NCI-H1417 (cell line): ENCODE results near the gene RNPEPL1.

Source experiments
- DNase-seq, 3 experiments: peaks; one replicate each; lab custom pipeline; 2025; lab: John Stamatoyannopoulos, UW

The RNPEPL1 gene

GRCh38 chr2:240591784-240592183 lies 23.5 kb downstream of the RNPEPL1 start:
- DNase-seq = no peak

- DNase-seq = no peak
Measured at GRCh38 chr2:240593026-240593702, 24.9 kb downstream of the RNPEPL1 start.

- no peak for DNase-seq
Measured at GRCh38 chr2:240593703-240594451, 25.6 kb downstream of the RNPEPL1 start.

GRCh38 chr2:240594511-240595380 lies 26.5 kb downstream of the RNPEPL1 start:
- no peak for DNase-seq

- DNase-seq = peak in 1 of 3 experiments; percentile 3
Measured at GRCh38 chr2:240595381-240596079, 27.2 kb downstream of the RNPEPL1 start.

GRCh38 chr2:240596080-240596460 lies 27.8 kb downstream of the RNPEPL1 start:
- no peak for DNase-seq

- DNase-seq = no peak
Measured at GRCh38 chr2:240596491-240596931, 28.2 kb downstream of the RNPEPL1 start.

GRCh38 chr2:240597054-240597418 lies 28.8 kb downstream of the RNPEPL1 start:
- no peak for DNase-seq

- no peak for DNase-seq
Measured at GRCh38 chr2:240597419-240598181, 29.3 kb downstream of the RNPEPL1 start.

- DNase-seq = no peak
Measured at GRCh38 chr2:240598311-240598911, 30.1 kb downstream of the RNPEPL1 start.

- no peak for DNase-seq
Measured at GRCh38 chr2:240599141-240599583, 30.9 kb downstream of the RNPEPL1 start.

GRCh38 chr2:240600451-240600961 lies 32.2 kb downstream of the RNPEPL1 start:
- no peak for DNase-seq

- no peak for DNase-seq
Measured at GRCh38 chr2:240601061-240601830, 33.0 kb downstream of the RNPEPL1 start.

GRCh38 chr2:240601831-240602160 lies 33.5 kb downstream of the RNPEPL1 start:
- no peak for DNase-seq

- DNase-seq = no peak
Measured at GRCh38 chr2:240602266-240603050, 34.2 kb downstream of the RNPEPL1 start.

GRCh38 chr2:240603081-240603835 lies 35.0 kb downstream of the RNPEPL1 start:
- DNase-seq = no peak

GRCh38 chr2:240603846-240604245 lies 35.6 kb downstream of the RNPEPL1 start:
- no peak for DNase-seq

GRCh38 chr2:240604291-240604938 lies 36.1 kb downstream of the RNPEPL1 start:
- peak in 1 of 3 experiments; percentile 63 for DNase-seq
